ENCODE measurements around the gene TNMD. TPM values are rescaled to one million over a fixed set of nuclear protein-coding genes. Genes with fewer than 3 reads are reported as not detected.

TNMD gene
- polyA plus RNA-seq, 1 donor (not counting 4 experiments of a cell fraction or from before 2014, with no cell fraction given), result not detected

- Histone ChIP-seq H3K36me3 (ENCODE audit: control insufficient read depth in 2 of 2, extremely low read depth in 1 of 2, insufficient read depth in 2 of 2, low read length in 2 of 2) (no peaks in the 10 kb centered on the region), H3K4me2 (ENCODE audit: control insufficient read depth, extremely low read depth, insufficient read depth, low read depth, low read length) (no peak overlapping the region), H3K9ac (ENCODE audit: control insufficient read depth, extremely low read depth, insufficient read depth, low read length) (no peak overlapping the region), H4K20me1 (ENCODE audit: control insufficient read depth, extremely low read depth, insufficient read depth, low read length) (no peaks in the 10 kb centered on the region), H2AFZ (ENCODE audit: control insufficient read depth, low read length) (no peak overlapping the region), H3K27ac (ENCODE audit: control insufficient read depth, insufficient read depth, low read length) (no peak overlapping the region), H3K27me3 (ENCODE audit: control insufficient read depth, extremely low read depth, insufficient read depth, low read length) (peaks cover 4% of the 10 kb centered on the region), H3K4me3 (ENCODE audit: control insufficient read depth in 2 of 3, extremely low read depth in 1 of 3, insufficient read depth in 2 of 3, low read depth in 1 of 3, low read length in 3 of 3) (no peak overlapping the region), H3K9me1 (ENCODE audit: control insufficient read depth, extremely low read depth, insufficient read depth, low read length) (no peaks in the 10 kb centered on the region), H3K9me3 (ENCODE audit: control insufficient read depth, low read depth, low read length) (no peaks in the 10 kb centered on the region), H3K79me2 (ENCODE audit: control insufficient read depth, insufficient read depth, low read length) (no peaks in the 10 kb centered on the region), H3K4me1 (ENCODE audit: control insufficient read depth, extremely low read depth, insufficient read depth, low read length) (no peaks in the 10 kb centered on the region)
- DNase-seq (ENCODE audit: low read depth, low spot score) (no peak), FAIRE-seq (no peak)
- TF ChIP-seq CTCF (optimal IDR thresholded peaks at IDR 0.05 in 1 of 3, IDR thresholded peaks at IDR 0.05 in 1 of 3, conservative IDR thresholded peaks at IDR 0.05 in 1 of 3; ENCODE audit: extremely low read depth in 1 of 3, insufficient read depth in 2 of 3, low read length in 3 of 3), result no peak
- TF ChIP-seq EZH2 (IDR thresholded peaks at IDR 0.05; ENCODE audit: low read length), result no peak
- dilution Hi-C loops (cut with MboI; ENCODE audit: extremely low pct_ligation_motif_present, low sequenced_read_pairs), result no loop called here
Measured at GRCh38 chrX:100600758-100601157, 16.0 kb downstream of the TNMD start.

- Histone ChIP-seq H3K9me1 (ENCODE audit: control insufficient read depth, extremely low read depth, insufficient read depth, low read length) (no peaks in the 10 kb centered on the region), H4K20me1 (ENCODE audit: control insufficient read depth, extremely low read depth, insufficient read depth, low read length) (no peaks in the 10 kb centered on the region), H3K4me1 (ENCODE audit: control insufficient read depth, extremely low read depth, insufficient read depth, low read length) (no peaks in the 10 kb centered on the region), H3K27me3 (ENCODE audit: control insufficient read depth, extremely low read depth, insufficient read depth, low read length) (no peaks in the 10 kb centered on the region), H3K79me2 (ENCODE audit: control insufficient read depth, insufficient read depth, low read length) (no peaks in the 10 kb centered on the region), H2AFZ (ENCODE audit: control insufficient read depth, low read length) (no peak overlapping the region), H3K9me3 (ENCODE audit: control insufficient read depth, low read depth, low read length) (no peaks in the 10 kb centered on the region), H3K27ac (ENCODE audit: control insufficient read depth, insufficient read depth, low read length) (no peak overlapping the region), H3K4me3 (ENCODE audit: control insufficient read depth in 2 of 3, extremely low read depth in 1 of 3, insufficient read depth in 2 of 3, low read depth in 1 of 3, low read length in 3 of 3) (no peak overlapping the region), H3K36me3 (ENCODE audit: control insufficient read depth in 2 of 2, extremely low read depth in 1 of 2, insufficient read depth in 2 of 2, low read length in 2 of 2) (no peaks in the 10 kb centered on the region), H3K4me2 (ENCODE audit: control insufficient read depth, extremely low read depth, insufficient read depth, low read depth, low read length) (no peak overlapping the region), H3K9ac (ENCODE audit: control insufficient read depth, extremely low read depth, insufficient read depth, low read length) (no peak overlapping the region)
- DNase-seq (ENCODE audit: low read depth, low spot score) (no peak), FAIRE-seq (no peak)
- dilution Hi-C loops (cut with MboI; ENCODE audit: extremely low pct_ligation_motif_present, low sequenced_read_pairs), result no loop called here
- TF ChIP-seq CTCF (optimal IDR thresholded peaks at IDR 0.05 in 1 of 3, IDR thresholded peaks at IDR 0.05 in 1 of 3, conservative IDR thresholded peaks at IDR 0.05 in 1 of 3; ENCODE audit: extremely low read depth in 1 of 3, insufficient read depth in 2 of 3, low read length in 3 of 3) (no peak), EZH2 (IDR thresholded peaks at IDR 0.05; ENCODE audit: low read length) (no peak)
Measured at GRCh38 chrX:100606753-100607152, 22.0 kb downstream of the TNMD start.
